HG02852 (cell line): ENCODE measurements around the gene SPECC1L.
"Not testable (repeated sequence)": the region's sequence is repeated elsewhere in the genome, so short reads cannot be mapped to it uniquely, and the experiment has no call there.

Experiments
- ATAC-seq: cut with Tn5 transposase; IDR thresholded peaks from one replicate; pipeline ENCODE4 v1.9.1; 2021; ENCODE audit warnings: mild to moderate bottlenecking, moderate library complexity; ENCODE audit not compliant: unreplicated experiment

The SPECC1L gene

DNA sequence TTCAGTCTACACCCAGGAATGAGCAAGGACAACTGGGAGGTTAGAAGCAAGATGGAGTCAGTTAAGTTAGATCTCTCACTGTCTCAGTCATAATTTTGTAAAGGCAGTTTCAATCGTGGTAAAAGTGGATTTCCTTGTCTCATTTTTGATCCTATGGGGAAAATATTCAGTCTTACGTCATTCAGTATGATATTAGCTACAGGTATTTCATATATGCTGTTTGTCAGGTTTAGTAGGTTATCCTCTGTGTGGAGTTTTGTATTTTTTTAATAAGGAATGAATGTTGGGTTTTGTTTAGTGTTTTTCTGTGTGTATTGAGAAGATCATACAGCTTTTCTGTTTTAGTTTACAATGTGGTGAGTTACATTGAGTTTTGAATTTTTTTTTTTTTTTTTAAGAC, 11.8 kb downstream of the SPECC1L start:
- no peak for ATAC-seq

DNA sequence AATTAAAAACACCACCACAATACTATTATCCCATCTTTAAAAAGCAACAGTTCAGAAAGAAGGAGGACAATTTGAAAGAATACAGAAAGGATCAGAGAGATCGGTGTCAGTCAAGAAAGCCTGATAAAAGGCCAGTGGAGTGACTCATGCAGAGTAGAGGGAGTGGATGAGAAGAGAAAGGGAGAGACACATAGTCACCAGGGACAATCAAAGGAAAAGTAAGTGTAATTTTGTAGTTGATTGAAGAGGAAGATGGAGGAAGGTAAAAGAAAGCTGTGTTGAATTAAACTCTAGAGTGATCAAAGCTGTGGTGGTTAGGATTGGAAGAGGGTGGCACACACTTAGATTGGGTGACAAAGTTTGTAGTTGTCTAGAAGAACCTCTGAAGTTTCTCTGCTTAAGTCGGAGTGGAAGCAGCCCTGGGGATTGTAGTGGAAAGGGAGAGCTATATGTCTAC, 14.1 kb downstream of the SPECC1L start:
- no peak for ATAC-seq

DNA sequence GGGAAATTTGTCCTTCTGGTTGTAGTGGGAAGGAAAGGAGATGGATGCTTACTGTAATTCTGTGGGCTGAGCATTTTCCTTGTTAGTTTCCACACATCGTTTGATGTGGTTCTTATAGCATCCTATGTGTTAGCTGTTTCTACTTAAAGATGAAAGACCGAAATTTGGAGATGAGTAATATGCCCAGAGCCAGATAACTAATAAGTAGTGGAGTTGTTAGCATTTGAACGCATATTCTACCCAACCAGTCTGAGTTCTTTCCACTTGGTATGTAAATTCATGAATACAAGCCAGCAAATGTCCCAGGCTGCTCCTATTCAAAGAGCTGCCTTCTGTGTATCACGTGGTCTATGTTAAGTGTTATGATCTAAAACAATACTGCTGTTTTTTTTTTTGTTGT, 14.6 kb downstream of the SPECC1L start:
- no peak for ATAC-seq

DNA sequence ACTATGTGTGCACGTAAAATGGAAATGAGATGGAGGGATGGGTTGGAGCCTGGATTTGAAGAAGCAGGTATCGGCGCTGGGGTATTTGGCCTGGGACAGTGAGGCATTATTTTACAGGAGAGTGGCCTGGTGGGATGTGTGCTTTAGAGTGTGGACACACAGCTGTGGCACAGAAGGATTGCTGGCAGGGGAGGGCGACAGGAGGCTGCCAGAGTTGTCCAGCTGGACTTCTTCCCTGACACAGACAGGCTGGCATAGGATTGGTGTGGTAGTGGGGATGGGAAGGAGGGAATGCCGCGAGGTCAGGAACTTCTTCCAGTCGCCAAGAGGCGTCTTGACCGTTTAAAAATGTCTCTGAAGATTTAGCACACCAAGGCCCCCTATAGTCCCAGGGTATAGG, 16.6 kb downstream of the SPECC1L start:
- not testable (repeated sequence) for ATAC-seq

DNA sequence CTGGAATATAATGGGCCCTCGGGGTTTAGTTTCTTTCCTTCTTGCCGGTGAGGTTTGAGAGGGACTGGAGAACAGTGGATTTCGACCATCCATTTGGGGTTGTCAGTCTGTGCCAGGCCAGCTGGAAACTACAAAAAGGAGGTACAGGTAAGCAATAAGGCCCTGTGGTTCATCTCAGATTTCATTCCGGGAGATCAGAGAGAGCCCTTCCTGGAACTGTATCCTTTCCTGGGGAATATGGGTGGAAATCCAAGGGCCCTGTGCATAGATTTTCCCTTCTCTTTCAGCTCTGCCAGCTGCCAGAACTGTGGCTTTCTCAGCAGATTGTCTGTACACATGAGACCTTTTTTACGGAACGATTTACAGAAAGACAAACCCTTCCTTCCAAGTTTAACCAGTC, 17.2 kb downstream of the SPECC1L start:
- ATAC-seq, result not testable (repeated sequence)

DNA sequence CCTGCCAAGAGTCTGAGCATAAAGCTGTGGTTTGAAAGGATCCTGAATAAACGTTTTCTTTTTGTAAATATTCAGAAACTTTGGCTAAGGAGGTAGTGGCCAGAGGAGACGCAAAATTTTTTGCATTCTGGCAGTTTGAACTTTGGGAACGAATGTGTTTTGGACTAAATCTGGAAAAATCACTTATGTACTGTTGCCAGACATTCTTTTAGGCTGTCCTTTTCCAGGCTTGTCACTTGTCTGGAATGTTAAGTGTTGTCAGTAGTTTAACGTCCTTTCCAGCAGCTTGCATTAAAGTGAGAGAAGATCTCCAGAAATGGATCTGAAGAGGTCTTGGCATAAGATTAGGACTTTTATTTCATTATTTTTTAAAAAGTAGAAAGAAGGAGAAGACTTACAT, 18.5 kb downstream of the SPECC1L start:
- no peak for ATAC-seq

DNA sequence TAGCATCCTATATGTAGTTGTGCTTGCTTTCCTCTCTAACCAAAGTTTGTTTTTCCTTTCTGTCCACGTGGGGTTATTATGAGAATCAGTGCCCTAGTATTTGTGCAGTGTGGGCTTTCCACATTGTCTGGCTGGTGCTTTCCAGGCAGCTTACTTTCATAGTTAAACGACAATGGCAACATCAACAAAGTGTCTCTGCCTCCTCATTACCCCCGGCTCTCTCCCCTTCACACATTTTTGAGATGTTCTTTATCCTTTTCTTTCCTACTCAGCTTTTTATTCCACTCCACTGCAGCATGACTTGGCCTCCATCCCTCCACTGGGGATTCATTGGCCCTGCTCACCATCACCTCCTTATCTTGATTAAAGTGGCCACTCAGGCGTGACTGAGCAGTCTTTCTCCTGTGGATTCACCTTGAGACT, 19.1 kb downstream of the SPECC1L start:
- ATAC-seq, result no peak

DNA sequence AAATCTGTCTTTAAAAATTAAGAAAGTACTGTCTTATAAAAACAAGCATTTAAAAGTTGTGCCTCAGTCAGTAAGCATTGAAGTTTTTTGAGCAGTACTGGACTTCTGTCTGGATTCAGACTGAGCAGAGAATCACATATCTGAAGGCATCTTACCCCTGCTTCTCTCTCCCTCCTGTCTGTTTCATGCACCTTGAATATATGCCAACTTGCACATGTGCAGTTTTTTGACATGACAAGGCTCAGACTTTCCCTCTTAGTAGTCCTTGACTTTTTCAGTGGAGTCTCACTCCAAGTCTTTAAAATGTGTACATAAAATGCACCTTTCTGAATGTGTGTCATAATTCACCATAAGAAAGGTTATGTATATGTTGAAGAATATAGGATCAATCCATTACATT, 19.8 kb downstream of the SPECC1L start:
- ATAC-seq, result no peak

DNA sequence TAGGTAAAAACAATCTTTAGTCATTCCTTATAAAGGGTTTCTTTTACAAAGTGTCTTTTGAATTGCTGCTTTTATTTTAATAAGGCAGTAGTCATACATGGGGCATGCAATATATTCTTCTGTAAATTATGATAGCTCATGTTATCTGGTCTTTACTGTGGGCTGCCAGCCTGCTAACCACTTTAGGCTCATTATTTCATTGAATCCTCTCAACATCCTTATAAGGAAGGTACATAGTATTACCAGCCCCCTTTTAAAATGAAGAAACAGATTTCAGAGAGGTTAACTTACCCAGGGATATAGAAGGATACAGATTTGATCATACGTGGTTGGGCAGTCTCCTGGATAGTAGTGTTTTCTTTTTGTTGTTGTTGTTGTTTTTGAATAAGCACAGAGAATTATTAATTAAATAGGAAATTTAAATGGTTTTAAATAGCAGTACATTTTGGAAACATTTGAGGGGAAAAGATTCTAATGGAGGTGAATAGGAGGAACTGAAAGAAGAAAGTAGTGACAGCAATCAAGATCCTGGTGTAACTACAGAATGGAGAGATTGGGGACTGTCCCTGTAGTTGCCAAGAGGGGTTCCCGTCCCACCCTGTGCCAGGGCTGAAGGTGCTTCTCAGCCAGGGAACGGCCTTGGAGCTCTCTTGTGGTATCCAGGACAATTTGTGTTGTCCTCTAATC, 21.0 kb downstream of the SPECC1L start:
- ATAC-seq, result no peak

DNA sequence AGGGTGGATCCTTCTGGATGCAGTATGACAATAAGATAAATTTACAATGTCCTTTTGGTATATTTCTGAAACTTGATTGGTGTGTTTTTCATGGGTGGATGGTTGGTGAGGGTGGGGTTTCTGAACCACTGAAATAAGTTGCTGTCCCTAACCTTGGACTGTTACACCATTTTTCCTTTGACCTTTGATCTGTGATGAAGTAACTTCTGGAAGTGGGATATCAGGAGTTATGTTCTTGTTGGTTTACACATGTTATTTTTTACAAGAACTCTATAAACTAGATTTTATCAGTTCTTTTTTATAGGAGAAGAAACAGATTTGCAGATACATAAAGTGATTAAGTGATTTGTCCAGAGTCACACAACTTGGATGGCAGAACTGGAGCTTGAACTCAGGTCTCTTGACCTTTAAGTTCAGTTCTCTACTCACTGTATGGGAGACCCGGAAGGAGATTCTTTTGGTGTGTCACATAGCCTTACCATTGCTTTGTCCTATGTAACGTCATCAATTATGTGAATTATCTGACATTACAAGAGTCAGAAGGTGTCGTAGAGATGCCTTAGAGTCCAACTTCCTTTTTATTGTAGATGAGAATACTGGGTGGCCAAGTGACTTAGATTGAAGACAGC, 21.7 kb downstream of the SPECC1L start:
- ATAC-seq, result not testable (repeated sequence)

DNA sequence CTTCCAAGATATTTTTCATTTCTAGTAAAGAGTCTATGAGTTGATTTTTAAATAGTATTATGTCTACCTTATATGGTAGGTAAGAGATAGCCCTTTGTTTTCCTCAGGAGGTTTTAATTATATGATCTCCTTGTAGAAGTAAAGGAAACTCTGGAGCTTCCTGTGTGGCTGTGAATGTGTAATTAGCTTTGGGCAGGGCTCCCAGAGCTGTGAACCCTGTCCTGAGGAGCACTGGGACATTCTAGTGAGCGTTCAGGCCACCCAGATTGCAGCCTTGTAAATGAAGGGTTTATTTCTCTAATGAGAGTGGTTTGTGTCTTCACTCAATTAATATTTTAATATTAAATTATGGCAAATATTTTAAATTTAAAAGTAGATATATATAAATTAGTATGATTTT, 24.3 kb downstream of the SPECC1L start:
- not testable (repeated sequence) for ATAC-seq

DNA sequence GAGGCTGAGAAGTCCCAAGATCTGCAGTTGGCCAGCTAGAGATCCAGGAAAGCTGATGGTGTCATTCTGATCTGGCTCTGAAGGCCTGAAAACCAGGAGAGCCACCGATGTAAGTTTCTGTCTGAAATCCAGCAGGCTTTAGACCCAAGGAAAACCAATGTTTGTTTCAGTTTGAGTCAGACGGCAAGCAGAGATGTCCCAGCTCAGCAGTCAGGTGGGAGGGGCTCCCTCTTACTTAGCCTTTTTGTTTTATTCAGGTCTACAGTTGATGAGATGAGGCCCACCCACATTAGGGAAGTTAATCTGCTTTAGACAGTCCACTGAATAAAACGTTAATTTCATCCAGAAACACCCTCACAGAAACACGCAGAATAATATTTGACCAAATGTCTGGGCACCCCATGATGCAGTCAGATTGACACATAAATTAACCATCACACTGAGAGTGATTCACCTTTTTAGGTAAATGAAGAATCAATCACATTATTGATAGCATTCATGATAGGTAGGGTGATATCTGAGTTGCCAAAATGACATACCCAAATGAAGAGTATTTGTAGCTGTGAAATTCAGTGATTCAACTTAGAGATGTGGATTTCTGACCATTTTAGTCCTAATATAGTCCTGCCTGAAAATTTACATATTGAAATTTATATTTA, 28.0 kb downstream of the SPECC1L start:
- not testable (repeated sequence) for ATAC-seq

DNA sequence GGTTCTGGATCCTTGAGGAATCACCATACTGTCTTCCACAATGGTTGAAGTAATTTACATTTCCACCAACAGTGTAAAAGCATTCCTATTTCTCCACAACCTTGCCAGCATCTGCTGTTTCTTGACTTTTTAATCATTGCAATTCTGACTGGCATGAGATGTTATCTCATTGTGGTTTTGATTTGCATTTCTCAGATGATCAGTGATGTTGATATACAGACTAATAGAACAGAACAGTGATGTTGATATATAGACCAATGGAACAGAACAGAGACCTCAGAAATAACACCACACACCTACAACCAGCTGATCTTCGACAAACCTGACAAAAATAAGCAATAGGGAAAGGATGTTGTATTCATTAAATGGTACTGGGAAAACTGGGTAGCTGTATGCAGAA, 29.9 kb downstream of the SPECC1L start:
- not testable (repeated sequence) for ATAC-seq

DNA sequence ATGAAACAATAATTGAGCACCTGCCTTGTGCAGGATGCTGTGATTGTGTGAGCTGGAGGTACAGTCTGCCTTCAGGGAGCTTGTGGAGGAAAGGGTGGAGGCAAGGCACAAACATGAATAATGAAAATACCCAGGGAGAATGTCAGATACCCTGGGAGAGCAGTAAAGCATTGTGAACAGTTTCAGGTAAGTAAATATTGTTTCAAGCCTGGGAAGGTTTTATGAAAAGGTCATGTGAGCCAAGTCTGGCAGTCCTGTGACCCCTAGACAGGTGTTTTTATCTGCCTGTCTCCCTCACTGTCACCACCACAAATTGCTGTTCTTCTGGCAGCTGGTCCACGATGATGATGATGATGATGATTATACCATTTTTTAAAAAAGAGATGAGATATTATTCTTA, 32.0 kb downstream of the SPECC1L start:
- no peak for ATAC-seq

DNA sequence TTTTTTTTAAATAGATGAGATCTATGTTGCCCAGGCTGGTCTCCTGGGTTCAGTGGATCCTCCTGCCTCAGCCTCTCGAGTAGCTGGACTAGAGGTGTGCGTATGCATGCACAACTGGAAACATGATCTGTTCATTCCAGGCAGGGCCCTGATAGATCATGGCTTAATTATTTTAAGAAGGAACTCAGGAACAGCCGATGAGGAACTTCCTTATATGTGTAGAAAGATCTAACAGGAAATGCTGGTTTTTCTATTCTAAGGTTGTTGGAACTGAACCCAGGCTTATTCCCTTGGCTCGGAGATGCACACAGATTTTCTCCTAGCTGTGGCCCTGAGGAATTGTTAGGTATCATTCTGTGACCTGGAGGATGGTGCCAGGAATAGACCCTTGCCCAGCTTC, 32.4 kb downstream of the SPECC1L start:
- ATAC-seq, result no peak

DNA sequence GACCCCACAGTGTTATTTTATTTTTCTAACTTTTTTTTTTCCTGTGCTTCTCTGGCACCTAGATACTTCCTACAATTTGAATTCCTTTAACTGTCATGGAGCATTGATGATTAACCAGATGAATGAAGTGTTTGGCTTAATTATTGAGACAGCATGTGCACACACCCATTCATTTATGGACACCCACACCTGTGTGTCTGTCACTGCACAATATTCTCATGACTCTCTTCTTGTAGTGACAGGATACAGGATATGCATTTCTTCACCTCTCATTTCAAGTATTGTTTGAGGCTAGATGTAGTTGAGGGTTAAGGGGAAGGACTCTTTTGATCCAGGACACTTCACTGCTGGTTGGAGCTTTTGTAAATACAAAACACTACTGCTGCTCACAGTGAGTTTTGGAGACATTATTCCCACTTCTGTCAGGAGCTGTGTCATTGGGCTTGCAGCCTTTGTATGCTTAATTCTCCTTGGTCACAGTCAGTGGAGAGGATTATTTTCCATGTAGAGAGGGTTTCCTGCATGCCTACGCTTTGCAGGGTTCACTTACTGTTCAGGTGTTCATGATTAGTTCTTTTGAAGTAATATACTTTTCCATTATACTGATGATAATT, 33.5 kb downstream of the SPECC1L start:
- ATAC-seq, result no peak

DNA sequence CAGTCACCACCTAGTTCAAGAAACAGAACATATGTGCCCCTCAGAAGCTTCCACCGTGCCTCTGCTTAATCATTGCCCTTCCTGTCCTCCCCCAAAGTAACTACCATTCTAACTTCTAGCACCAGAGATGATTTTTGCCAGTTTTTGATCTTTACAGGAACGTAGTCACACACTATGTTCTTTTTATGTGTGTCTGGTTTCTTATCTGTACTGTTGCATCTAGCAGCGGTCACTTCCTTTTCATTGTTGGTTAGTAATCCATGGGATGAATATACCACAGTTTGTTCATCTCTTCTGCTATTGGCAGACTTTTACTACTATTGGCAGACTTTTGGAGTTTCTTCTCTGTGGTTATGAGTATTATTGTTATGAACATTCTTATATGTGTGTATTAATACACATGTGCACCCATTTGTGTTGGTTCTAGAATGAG, 34.6 kb downstream of the SPECC1L start:
- ATAC-seq, result no peak

DNA sequence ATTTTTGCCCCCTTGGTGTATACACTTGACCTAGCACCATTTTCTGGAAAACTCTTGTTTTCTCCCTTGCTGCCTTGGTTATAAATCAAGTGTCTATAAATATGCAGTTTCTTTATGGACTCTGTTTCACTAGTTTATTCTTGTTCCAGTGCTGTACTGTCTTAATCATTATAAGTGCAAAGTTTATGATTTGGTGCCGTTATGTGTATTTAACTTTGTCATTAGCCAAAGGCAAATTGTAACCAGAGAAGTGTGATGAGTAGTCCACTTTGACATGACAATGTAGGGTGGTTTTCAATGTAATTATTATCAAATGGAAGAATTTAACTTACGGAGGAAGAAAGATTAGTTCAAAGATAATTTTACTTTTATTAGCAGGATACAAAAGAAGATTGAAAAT, 40.3 kb downstream of the SPECC1L start:
- no peak for ATAC-seq

DNA sequence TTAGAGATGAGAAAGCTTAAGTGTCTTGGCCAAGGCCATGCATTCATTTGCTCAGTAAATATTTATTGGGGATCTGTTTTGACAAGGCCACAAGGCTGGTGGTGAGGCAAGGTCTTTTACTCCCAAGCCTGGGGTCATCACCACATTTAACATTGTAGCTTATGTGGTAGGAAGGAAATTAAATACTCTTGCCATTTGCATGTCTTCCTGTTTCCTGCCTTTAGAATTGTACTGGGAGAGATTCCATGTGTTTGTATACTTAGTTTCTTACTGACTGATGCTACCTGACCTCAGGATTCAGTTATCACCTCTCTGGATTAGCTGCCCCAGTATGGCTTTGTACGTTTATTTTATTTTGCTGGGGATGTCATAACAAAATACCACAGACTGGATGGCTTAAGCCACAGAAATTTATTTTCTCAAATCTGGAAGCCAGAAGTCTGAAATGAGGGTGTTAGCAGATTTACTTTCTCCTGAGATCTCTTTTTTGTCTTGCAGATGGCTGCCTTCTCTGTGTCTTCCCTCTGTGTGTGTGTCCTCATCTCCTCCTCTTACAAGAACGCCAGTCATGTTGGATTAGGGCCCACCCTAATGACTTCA, 44.8 kb downstream of the SPECC1L start:
- ATAC-seq, result no peak

DNA sequence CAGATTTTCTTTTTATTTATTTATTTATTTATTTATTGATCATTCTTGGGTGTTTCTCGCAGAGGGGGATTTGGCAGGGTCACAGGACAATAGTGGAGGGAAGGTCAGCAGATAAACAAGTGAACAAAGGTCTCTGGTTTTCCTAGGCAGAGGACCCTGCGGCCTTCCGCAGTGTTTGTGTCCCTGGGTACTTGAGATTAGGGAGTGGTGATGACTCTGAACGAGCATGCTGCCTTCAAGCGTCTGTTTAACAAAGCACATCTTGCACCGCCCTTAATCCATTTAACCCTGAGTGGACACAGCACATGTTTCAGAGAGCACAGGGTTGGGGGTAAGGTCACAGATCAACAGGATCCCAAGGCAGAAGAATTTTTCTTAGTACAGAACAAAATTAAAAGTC, 45.6 kb downstream of the SPECC1L start:
- not testable (repeated sequence) for ATAC-seq

DNA sequence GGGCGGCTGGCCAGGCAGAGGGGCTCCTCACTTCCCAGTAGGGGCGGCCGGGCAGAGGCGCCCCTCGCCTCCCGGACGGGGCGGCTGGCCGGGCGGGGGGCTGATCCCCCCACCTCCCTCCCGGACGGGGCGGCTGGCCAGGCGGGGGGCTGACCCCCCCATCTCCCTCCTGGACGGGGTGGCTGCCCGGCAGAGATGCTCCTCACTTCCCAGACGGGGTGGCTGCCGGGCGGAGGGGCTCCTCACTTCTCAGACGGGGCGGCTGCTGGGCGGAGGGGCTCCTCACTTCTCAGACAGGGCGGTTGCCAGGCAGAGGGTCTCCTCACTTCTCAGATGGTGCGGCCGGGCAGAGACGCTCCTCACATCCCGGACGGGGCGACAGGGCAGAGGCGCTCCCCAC, 46.9 kb downstream of the SPECC1L start:
- ATAC-seq, result not testable (repeated sequence)
